Measurements from ENCODE around the gene AQP4.

GRCh38 chr18:26868968-26869586, 3.6 kb upstream of the AQP4 start:
- TF ChIP-seq CTCF (IDR thresholded peaks at IDR 0.05) (no peak), POLR2A (IDR thresholded peaks at IDR 0.05) (no peak)

Measured in Peyer's patch (tissue), 4 donors.